ENCODE data around the gene TRABD2B. TPM values are rescaled to one million over a fixed set of nuclear protein-coding genes. Genes with fewer than 3 reads are reported as not detected.

TRABD2B gene
- total RNA-seq, 1 donor = under 0.01 TPM

GRCh38 chr1:48022306-48022705 is 25.1 kb upstream of the TRABD2B start:
- DNase-seq (ENCODE audit: insufficient read length, low spot score, missing footprints) = no peak
- Histone ChIP-seq H3K79me2 (ENCODE audit: insufficient read depth, low read length) (no peaks in the 10 kb centered on the region), H2AFZ (ENCODE audit: low read length) (no peak overlapping the region), H3K4me2 (ENCODE audit: insufficient read depth, low read length) (no peak overlapping the region), H4K20me1 (ENCODE audit: insufficient read depth, low read length) (no peaks in the 10 kb centered on the region), H3K27me3 (ENCODE audit: insufficient read depth, low read length) (peaks cover 8% of the 10 kb centered on the region), H3K4me3 (ENCODE audit: insufficient read depth, low read length) (no peak overlapping the region), H3K4me1 (ENCODE audit: insufficient read depth, low read length) (peaks cover 7% of the 10 kb centered on the region), H3K27ac (ENCODE audit: low read depth, low read length) (no peak overlapping the region), H3K36me3 (ENCODE audit: insufficient read depth, low read length) (no peaks in the 10 kb centered on the region), H3K9me3 (ENCODE audit: low read depth, low read length) (no peaks in the 10 kb centered on the region)
- TF ChIP-seq CTCF (IDR thresholded peaks at IDR 0.05; ENCODE audit: extremely low read depth, low read depth, low read length) = no peak

GRCh38 chr1:48021792-48022191 is 24.6 kb upstream of the TRABD2B start:
- H2AFZ ChIP-seq (ENCODE audit: low read length) = no peak overlapping the region
- H3K9me3 ChIP-seq (ENCODE audit: low read depth, low read length) = no peaks in the 10 kb centered on the region
- no peaks in the 10 kb centered on the region for H3K79me2 ChIP-seq (ENCODE audit: insufficient read depth, low read length)
- no peak overlapping the region for H3K4me3 ChIP-seq (ENCODE audit: insufficient read depth, low read length)
- no peaks in the 10 kb centered on the region for H3K36me3 ChIP-seq (ENCODE audit: insufficient read depth, low read length)
- no peak for DNase-seq (ENCODE audit: insufficient read length, low spot score, missing footprints)
- no peaks in the 10 kb centered on the region for H4K20me1 ChIP-seq (ENCODE audit: insufficient read depth, low read length)
- H3K4me1 ChIP-seq (ENCODE audit: insufficient read depth, low read length) = peaks cover 12% of the 10 kb centered on the region
- H3K4me2 ChIP-seq (ENCODE audit: insufficient read depth, low read length) = no peak overlapping the region
- no peak for TF ChIP-seq CTCF (IDR thresholded peaks at IDR 0.05; ENCODE audit: extremely low read depth, low read depth, low read length)
- peaks cover 8% of the 10 kb centered on the region for H3K27me3 ChIP-seq (ENCODE audit: insufficient read depth, low read length)
- no peak overlapping the region for H3K27ac ChIP-seq (ENCODE audit: low read depth, low read length)

GRCh38 chr1:48019714-48020315 is 22.6 kb upstream of the TRABD2B start:
- no peaks in the 10 kb centered on the region for H4K20me1 ChIP-seq (ENCODE audit: insufficient read depth, low read length)
- peaks cover 4% of the 10 kb centered on the region for H3K27me3 ChIP-seq (ENCODE audit: insufficient read depth, low read length)
- DNase-seq (ENCODE audit: insufficient read length, low spot score, missing footprints) = no peak
- H3K4me3 ChIP-seq (ENCODE audit: insufficient read depth, low read length) = no peak overlapping the region
- no peak overlapping the region for H3K4me2 ChIP-seq (ENCODE audit: insufficient read depth, low read length)
- H3K79me2 ChIP-seq (ENCODE audit: insufficient read depth, low read length) = no peaks in the 10 kb centered on the region
- no peaks in the 10 kb centered on the region for H3K36me3 ChIP-seq (ENCODE audit: insufficient read depth, low read length)
- H3K9me3 ChIP-seq (ENCODE audit: low read depth, low read length) = no peaks in the 10 kb centered on the region
- no peak overlapping the region for H3K27ac ChIP-seq (ENCODE audit: low read depth, low read length)
- no peak for TF ChIP-seq CTCF (IDR thresholded peaks at IDR 0.05; ENCODE audit: extremely low read depth, low read depth, low read length)
- H2AFZ ChIP-seq (ENCODE audit: low read length) = no peak overlapping the region
- peaks cover 12% of the 10 kb centered on the region for H3K4me1 ChIP-seq (ENCODE audit: insufficient read depth, low read length)

GRCh38 chr1:48018799-48019198 is 21.6 kb upstream of the TRABD2B start:
- Histone ChIP-seq H3K27me3 (ENCODE audit: insufficient read depth, low read length) (peaks cover 4% of the 10 kb centered on the region), H4K20me1 (ENCODE audit: insufficient read depth, low read length) (no peaks in the 10 kb centered on the region), H3K79me2 (ENCODE audit: insufficient read depth, low read length) (no peaks in the 10 kb centered on the region), H2AFZ (ENCODE audit: low read length) (no peak overlapping the region), H3K27ac (ENCODE audit: low read depth, low read length) (no peak overlapping the region), H3K4me1 (ENCODE audit: insufficient read depth, low read length) (peaks cover 12% of the 10 kb centered on the region), H3K4me3 (ENCODE audit: insufficient read depth, low read length) (no peak overlapping the region), H3K9me3 (ENCODE audit: low read depth, low read length) (no peaks in the 10 kb centered on the region), H3K36me3 (ENCODE audit: insufficient read depth, low read length) (no peaks in the 10 kb centered on the region), H3K4me2 (ENCODE audit: insufficient read depth, low read length) (no peak overlapping the region)
- no peak for TF ChIP-seq CTCF (IDR thresholded peaks at IDR 0.05; ENCODE audit: extremely low read depth, low read depth, low read length)
- no peak for DNase-seq (ENCODE audit: insufficient read length, low spot score, missing footprints)

Measured in osteoblast (primary cell).